ENCODE data around the gene AASDH. TPM values are rescaled to one million over a fixed set of nuclear protein-coding genes. Genes with fewer than 3 reads are reported as not detected.

AASDH gene
- total RNA-seq, 2 experiments from 2014 or later, result 10.2 to 10.6 TPM

- no peak overlapping the region for H3K27ac ChIP-seq (ENCODE audit: low read depth in 1 of 2, low read length in 2 of 2)
Measured at GRCh38 chr4:56356650-56357049, 30.6 kb downstream of the AASDH start.

GRCh38 chr4:56348576-56348975 lies 38.7 kb downstream of the AASDH start:
- CTCF ChIA-PET, result no interaction called here
- H3K4me1 Mint-ChIP-seq (ENCODE audit: low read depth), result no peaks in the 10 kb centered on the region
- Histone ChIP-seq H3K27me3 (ENCODE audit: control insufficient read depth in 1 of 2, insufficient read depth in 2 of 2, low read length in 2 of 2) (no peaks in the 10 kb centered on the region), H3K9me3 (ENCODE audit: control insufficient read depth in 1 of 2, insufficient read depth in 1 of 2, low read length in 2 of 2) (no peaks in the 10 kb centered on the region), H3K4me3 (ENCODE audit: low read length) (no peak overlapping the region), H3K4me1 (ENCODE audit: insufficient read depth, low read length) (peaks cover 5% of the 10 kb centered on the region), H3K36me3 (ENCODE audit: insufficient read depth, low read length) (no peaks in the 10 kb centered on the region), H3K27ac (ENCODE audit: low read depth in 1 of 2, low read length in 2 of 2) (no peak overlapping the region)
- DNase-seq (no peak), ATAC-seq (ENCODE audit: poor library complexity) (no peak)
- intact Hi-C loops (cut with DNase I, micrococcal nuclease), result no loop called here
- peaks cover 54% of the 10 kb centered on the region for H3K36me3 Mint-ChIP-seq (ENCODE audit: low read depth)
- POLR2A ChIA-PET, result no interaction called here
- no peak overlapping the region for H3K4me3 Mint-ChIP-seq
- no peaks in the 10 kb centered on the region for H3K27me3 Mint-ChIP-seq
- no peak for TF ChIP-seq CTCF (IDR thresholded peaks at IDR 0.05)
- H3K27ac Mint-ChIP-seq, result no peak overlapping the region
- H3K9me3 Mint-ChIP-seq, result no peaks in the 10 kb centered on the region

More at GRCh38 chr4:56356650-56357049, 30.6 kb downstream of the AASDH start:
- Mint-ChIP-seq H3K4me1 (ENCODE audit: low read depth) (no peaks in the 10 kb centered on the region), H3K9me3 (no peaks in the 10 kb centered on the region), H3K27me3 (no peaks in the 10 kb centered on the region), H3K36me3 (ENCODE audit: low read depth) (peaks cover 70% of the 10 kb centered on the region), H3K4me3 (no peak overlapping the region), H3K27ac (no peak overlapping the region)
- CTCF ChIA-PET, result no interaction called here
- intact Hi-C loops (cut with DNase I, micrococcal nuclease), result no loop called here
- POLR2A ChIA-PET, result no interaction called here
- Histone ChIP-seq H3K36me3 (ENCODE audit: insufficient read depth, low read length) (peaks cover 5% of the 10 kb centered on the region), H3K4me3 (ENCODE audit: low read length) (no peak overlapping the region), H3K27me3 (ENCODE audit: control insufficient read depth in 1 of 2, insufficient read depth in 2 of 2, low read length in 2 of 2) (no peaks in the 10 kb centered on the region), H3K4me1 (ENCODE audit: insufficient read depth, low read length) (no peaks in the 10 kb centered on the region), H3K9me3 (ENCODE audit: control insufficient read depth in 1 of 2, insufficient read depth in 1 of 2, low read length in 2 of 2) (no peaks in the 10 kb centered on the region)
- TF ChIP-seq CTCF (IDR thresholded peaks at IDR 0.05), result no peak
- DNase-seq (no peak), ATAC-seq (ENCODE audit: poor library complexity) (no peak)

GRCh38 chr4:56345458-56345857 lies 41.8 kb downstream of the AASDH start:
- no peaks in the 10 kb centered on the region for H3K27me3 Mint-ChIP-seq
- H3K27ac ChIP-seq (ENCODE audit: low read depth in 1 of 2, low read length in 2 of 2), result no peak overlapping the region
- ChIA-PET POLR2A (no interaction called here), CTCF (no interaction called here)
- intact Hi-C loops (cut with DNase I, micrococcal nuclease), result no loop called here
- H3K27me3 ChIP-seq (ENCODE audit: control insufficient read depth in 1 of 2, insufficient read depth in 2 of 2, low read length in 2 of 2), result no peaks in the 10 kb centered on the region
- no peaks in the 10 kb centered on the region for H3K9me3 Mint-ChIP-seq
- no peaks in the 10 kb centered on the region for H3K36me3 ChIP-seq (ENCODE audit: insufficient read depth, low read length)
- H3K36me3 Mint-ChIP-seq (ENCODE audit: low read depth), result peaks cover 42% of the 10 kb centered on the region
- peaks cover 5% of the 10 kb centered on the region for H3K4me1 ChIP-seq (ENCODE audit: insufficient read depth, low read length)
- TF ChIP-seq CTCF (IDR thresholded peaks at IDR 0.05), result no peak
- H3K27ac Mint-ChIP-seq, result no peak overlapping the region
- H3K4me3 Mint-ChIP-seq, result no peak overlapping the region
- H3K4me1 Mint-ChIP-seq (ENCODE audit: low read depth), result no peaks in the 10 kb centered on the region
- ATAC-seq (ENCODE audit: poor library complexity) (no peak), DNase-seq (no peak)
- H3K9me3 ChIP-seq (ENCODE audit: control insufficient read depth in 1 of 2, insufficient read depth in 1 of 2, low read length in 2 of 2), result no peaks in the 10 kb centered on the region
- H3K4me3 ChIP-seq (ENCODE audit: low read length), result no peak overlapping the region
